GM19099 (cell line): ENCODE results near the gene DNAH5.

Experiments
- POLR2A ChIP-seq: IDR thresholded peaks from 3 replicates; pipeline ENCODE4 v1.6.1; 2011; ENCODE audit warnings: low read depth; ENCODE audit not compliant: insufficient read length; ENCODE audit errors: extremely low read depth

DNAH5 gene

GRCh38 chr5:13956471-13956870 lies 12.0 kb upstream of the DNAH5 start:
- no peak for TF ChIP-seq POLR2A

GRCh38 chr5:13955896-13956295 lies 11.4 kb upstream of the DNAH5 start:
- no peak for TF ChIP-seq POLR2A

DNA sequence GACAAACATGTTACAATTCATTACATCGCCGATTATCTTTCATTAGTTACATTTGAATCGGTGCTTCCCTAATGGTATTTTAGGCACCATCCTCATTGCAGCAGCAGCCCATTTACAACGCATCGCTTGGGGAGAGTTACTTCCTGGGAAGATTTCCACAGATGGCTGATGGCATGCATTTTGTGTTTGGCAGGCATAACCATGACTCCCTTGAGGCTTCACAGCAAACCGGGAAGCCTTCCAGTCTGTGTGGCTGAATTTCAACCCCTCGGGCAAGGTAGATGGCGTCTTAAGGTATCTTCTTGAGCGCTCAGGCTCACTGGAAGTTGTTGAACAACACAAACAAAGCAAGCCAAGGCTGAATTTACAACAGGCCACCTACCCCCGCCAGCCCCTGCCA lies 1.6 kb upstream of the DNAH5 start:
- TF ChIP-seq POLR2A: no peak

GRCh38 chr5:13945271-13945670 lies 783 bp upstream of the DNAH5 start:
- TF ChIP-seq POLR2A: no peak

GRCh38 chr5:13943676-13944075 lies 812 bp downstream of the DNAH5 start:
- no peak for TF ChIP-seq POLR2A

DNA sequence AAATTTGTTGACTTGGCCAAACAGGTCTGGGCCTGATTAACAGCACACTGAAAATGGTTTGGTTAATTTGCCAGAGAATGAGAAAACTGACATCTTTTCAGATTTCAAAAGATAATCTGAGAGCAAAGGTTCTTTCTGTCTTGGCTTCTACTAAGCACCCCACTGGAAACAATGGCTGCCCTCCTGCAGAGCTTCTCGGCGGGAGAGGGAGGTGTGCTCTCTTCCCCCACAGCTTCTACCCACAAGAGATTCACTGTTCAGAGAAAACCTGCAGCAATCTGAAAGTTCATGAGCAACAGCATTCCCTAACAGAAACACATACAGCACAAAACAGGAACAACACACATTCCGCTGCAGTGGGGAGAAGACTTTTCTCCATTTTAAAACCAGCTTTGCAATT lies 3.0 kb downstream of the DNAH5 start:
- no peak for TF ChIP-seq POLR2A

DNA sequence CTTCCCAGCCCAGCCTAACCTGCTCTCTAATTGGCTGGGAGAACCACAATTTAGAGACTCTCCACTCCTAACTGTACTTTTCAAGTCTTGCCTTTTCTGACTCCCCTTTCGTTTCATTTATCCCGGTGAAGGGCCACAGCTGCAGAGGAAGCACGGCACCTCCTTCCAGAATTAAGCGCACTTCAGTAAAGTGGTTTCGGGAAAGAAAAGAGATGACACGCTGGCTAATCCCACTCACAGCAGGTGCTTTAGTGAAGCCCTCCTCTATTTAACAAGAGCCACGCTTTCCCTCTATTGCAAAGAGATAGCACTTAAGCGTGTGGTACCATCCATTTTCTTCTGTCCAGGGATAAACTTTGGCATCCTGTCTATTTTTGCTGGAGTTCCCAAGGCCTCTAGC lies 4.8 kb downstream of the DNAH5 start:
- TF ChIP-seq POLR2A: no peak

DNA sequence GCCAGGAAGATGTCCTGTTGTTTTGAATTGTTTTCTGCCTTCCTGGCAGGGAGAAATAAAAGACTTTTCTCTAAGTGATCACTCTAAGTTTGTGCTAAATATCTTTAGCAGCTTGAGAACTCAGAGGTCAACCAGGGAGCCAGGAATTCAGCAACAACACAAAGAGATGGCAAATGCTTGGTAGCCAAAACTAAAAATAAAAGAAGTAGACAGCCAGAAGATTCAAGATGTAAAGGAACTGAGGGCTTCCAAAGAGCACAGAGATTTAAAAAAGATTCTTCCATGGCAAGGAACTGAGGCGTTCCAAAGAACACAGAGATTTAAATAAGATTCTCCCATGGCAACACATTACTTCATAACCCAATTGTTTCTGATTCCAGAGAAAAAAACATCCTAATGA lies 9.6 kb downstream of the DNAH5 start:
- no peak for TF ChIP-seq POLR2A

- no peak for TF ChIP-seq POLR2A
Observed at GRCh38 chr5:13934125-13934524, 10.4 kb downstream of the DNAH5 start.

DNA sequence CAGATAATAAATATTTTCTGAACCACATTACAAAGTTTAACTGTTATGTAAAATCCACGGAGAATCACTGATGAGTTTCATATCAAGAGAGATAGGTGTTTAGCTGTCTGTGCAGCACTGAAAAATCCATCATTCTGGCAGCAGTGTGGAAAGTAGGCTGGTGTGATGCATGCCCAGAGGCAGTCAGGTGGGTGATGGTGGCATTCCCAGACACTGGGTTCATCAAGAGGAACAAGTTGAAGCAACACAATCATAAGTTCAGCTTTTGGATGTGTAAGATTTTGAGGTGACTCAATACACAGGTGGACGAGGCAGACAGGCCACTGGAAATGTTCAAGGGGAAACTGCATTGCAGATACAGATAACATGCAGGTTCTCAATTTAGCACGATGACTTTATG lies 11.9 kb downstream of the DNAH5 start:
- no peak for TF ChIP-seq POLR2A

- TF ChIP-seq POLR2A: no peak
Observed at GRCh38 chr5:13932011-13932410, 12.5 kb downstream of the DNAH5 start.

DNA sequence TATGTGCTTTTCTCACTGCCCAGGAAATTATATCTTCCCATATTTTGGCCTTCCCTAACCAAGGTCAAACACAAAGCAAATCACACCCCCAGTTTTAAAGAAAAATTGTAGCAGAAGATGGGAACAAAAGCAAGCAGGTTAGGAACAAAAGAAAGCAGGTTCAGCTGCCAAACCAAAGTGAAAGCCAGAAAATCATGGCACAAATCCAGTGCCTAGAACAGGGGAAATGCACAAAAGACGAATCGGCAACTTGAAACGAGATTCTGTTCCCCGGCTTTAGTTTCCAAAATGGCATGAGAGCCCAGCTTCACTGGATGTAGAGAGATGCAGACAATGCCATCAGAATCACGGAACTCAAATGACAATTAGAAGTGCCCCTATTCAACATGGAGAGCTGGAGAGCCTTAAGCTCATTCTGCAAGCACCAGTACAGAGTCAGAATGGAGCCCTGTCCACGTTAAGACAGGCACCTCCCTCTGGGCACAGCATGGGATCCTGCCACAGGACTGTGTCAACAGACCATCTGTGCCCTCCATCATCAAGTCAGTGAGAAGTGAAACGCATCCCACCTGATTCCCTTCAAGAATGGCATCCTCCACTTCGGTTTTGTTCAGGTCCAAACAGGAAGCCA lies 13.8 kb downstream of the DNAH5 start:
- TF ChIP-seq POLR2A: no peak

DNA sequence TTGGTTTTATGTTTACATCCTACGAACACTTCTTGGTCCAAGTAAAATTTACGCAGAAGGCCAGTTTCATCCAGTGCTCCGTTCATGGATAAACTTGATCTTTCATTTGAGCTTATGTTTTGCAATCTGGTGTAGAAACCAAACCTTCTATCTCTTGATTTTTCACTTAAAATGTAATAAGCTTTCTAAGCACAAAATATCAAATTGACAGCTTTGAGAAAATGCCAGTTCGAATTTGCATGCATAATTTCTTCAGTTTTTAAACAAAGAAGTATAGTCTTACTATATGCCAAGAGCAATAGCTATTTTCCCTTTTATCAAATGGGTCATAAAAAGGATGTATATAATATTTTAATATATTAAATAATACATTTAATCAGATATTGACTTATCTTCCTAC lies 17.8 kb downstream of the DNAH5 start:
- TF ChIP-seq POLR2A: no peak

DNA sequence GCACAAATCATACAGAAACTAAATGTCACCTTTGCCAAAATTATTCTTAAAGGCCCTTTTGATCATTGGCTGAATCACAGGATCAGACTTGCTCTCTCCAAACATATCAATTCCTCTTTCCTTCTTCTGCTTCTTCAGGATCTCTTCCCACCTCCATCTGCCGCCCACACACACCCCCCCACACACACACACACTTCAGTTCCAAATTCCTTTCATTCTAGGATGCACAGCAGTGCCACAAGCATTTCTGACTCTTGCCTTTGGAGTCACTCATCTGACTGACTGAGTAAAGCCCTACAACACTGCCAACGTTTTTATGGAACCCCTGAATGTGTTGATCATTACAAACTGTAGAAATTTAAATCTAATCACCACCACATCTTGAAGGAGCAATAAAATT lies 22.9 kb downstream of the DNAH5 start:
- TF ChIP-seq POLR2A: no peak

- TF ChIP-seq POLR2A: no peak
Observed at GRCh38 chr5:13919786-13920185, 24.7 kb downstream of the DNAH5 start.

GRCh38 chr5:13919087-13919486 lies 25.4 kb downstream of the DNAH5 start:
- no peak for TF ChIP-seq POLR2A

DNA sequence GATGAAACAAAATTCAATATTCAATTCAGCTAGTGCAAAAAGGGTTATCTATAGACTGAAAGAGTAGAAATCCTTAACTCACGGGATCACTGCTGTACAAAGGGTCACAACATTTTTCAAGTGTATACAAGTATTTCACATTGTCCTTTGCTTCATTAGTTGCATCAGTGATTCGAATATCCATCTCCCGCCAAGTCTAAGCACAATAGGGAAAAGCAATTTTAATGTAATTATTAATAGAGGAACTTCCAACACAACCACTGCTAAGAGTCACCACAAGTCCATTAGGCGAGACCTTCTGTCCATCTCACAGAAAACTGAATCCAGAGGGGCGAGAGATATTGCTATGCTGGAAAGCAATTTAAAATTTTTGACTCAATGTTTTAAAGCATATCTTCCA lies 27.4 kb downstream of the DNAH5 start:
- TF ChIP-seq POLR2A: no peak

GRCh38 chr5:13913962-13914361 lies 30.5 kb downstream of the DNAH5 start:
- TF ChIP-seq POLR2A: no peak

DNA sequence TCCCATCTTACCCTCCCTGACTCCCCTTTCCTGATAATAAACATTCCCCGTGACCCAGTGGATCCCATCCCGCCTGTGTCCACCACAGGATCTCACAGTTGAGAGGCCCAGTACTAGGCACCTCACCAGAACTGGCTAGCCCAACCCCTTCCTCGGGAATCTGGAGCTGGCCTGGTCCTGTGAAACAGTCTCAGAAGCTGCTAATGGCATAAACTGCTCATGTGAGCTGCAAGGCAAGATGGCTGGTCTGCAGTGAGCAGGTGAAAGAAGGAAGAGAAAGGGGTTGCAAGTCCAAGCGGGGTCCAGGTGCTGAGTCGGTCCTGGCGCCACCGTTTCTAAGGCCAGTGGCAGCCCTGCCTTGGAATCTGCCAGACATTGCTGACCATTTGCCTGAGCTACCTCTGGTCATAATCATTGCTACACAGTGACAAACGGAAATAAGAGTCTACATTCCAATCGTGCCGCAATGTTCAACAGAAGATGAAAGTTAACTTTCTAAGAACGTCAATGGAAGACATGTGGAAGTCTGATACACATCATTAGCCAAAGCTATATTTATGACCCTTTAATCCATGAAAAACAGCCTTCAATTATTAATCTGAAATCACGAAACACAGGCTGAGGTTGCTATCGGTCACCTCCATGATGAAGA lies 33.7 kb downstream of the DNAH5 start:
- no peak for TF ChIP-seq POLR2A
